ENCODE results near the gene OSCP1.
"Not testable (repeated sequence)": the region's sequence is repeated elsewhere in the genome, so short reads cannot be mapped to it uniquely, and the experiment has no call there.

The OSCP1 gene, protein sequence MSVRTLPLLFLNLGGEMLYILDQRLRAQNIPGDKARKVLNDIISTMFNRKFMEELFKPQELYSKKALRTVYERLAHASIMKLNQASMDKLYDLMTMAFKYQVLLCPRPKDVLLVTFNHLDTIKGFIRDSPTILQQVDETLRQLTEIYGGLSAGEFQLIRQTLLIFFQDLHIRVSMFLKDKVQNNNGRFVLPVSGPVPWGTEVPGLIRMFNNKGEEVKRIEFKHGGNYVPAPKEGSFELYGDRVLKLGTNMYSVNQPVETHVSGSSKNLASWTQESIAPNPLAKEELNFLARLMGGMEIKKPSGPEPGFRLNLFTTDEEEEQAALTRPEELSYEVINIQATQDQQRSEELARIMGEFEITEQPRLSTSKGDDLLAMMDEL

DNA sequence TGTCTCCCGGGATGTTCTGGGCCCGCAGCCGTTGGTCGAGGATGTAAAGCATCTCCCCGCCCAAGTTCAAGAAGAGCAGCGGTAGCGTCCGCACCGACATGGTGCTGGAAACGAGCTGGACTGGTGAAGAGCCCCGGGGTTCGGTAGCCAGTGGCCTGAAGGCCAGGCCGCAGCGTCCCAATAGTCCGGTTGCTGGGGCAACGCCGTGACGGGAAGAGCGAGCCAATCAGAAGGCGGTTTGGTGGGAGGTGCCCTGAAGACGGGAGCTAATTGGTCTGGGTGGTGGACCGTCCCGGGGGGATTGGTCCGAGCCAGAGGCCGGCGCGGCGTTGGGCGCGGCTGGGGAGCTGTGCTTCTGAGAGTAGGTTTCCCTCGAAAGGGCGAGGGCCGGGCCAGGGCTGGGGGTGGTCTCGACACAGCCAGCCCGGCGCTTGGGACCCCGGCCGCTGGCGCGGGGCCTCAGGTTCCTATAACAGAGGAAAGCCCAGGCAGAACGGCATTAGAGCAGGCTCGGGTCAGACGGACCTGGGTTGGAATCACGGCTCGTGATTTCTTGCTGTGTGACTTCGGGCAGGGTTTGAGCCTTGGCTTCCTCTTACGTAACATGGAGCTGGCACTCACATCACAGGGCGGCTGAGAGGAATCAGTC, at the start of gene OSCP1:
TSS of gene OSCP1 (minus strand) at position 182 of the 649 bp plus-strand sequence. CDS start at position 100, 82 bp downstream.
- peak; percentile 63 to 95 (median 91) for DNase-seq

DNA sequence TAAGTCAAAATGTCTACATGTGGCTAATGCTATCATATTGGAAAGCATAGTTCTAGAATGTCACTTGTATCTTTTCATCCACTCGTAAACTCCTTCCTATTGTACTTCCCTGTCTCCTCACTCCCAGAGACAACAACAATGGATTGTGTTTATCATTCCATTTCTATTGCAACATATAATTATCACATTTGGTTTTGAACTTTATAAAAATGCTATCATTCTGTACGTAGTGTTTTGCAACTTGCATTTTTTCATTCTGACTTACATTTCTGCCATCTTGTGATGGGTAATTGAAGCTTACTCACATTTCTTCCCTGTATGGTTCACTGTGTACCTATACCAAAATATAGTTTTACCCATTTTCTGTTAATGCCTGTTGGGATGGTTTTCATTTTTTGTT, 47.0 kb upstream of the OSCP1 start:
- no peak for DNase-seq

DNA sequence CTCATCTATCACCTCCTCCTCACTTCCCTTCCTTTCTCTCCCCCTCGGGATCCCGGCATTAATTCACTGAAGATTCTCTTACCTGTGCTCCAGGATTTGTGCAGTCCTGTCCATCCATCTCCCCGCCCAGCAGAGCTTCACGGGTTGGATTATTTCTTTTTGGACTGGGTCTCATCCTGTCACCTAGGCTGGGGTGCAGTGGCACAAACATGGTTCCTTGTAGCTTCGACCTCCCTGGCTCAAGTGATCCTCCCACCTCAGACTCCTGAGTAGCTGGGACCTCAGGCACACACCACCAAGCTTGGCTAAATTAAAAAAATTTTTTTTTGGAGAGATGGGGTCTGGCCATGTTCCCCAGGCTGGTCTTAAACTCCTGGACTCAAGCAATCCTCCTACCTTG, 44.7 kb upstream of the OSCP1 start:
- no peak for DNase-seq

DNA sequence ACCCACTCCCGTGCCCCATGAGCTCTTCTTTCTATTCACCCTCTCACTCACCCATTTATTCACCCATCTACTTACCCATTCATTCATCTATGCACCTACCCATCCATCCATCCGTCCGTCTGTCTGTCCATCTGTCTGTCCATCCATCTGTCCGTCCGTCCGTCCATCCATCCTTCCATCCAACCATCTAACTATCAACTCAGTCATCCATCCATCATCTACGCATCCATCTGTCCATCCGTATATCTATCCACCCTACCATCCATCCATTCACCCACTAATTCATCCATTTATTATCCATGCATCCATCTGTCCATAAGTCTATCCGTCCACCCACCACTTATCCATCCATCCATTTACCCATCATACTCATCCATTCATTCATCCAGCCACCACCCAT, 43.3 kb upstream of the OSCP1 start:
- DNase-seq = no peak

DNA sequence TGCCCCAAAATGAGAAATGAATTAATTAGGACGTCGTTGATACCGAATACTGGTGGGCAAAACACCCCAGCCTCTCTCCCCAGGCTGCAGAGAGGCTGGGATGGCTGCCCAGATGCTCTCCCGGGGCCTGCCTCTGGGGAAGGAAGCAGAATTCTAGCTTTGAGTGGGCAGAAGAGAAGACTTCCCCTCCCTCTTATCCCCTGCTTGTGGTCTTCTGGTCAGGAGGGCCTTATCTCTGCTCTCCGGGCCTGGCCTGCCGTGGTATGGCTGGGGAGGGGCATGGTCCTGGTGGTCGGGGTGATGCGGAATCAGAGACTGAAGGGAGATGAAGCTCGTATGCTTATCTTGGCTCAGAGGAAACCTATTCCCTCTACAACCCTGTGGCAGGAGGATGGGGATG, 42.2 kb upstream of the OSCP1 start:
- DNase-seq = no peak

DNA sequence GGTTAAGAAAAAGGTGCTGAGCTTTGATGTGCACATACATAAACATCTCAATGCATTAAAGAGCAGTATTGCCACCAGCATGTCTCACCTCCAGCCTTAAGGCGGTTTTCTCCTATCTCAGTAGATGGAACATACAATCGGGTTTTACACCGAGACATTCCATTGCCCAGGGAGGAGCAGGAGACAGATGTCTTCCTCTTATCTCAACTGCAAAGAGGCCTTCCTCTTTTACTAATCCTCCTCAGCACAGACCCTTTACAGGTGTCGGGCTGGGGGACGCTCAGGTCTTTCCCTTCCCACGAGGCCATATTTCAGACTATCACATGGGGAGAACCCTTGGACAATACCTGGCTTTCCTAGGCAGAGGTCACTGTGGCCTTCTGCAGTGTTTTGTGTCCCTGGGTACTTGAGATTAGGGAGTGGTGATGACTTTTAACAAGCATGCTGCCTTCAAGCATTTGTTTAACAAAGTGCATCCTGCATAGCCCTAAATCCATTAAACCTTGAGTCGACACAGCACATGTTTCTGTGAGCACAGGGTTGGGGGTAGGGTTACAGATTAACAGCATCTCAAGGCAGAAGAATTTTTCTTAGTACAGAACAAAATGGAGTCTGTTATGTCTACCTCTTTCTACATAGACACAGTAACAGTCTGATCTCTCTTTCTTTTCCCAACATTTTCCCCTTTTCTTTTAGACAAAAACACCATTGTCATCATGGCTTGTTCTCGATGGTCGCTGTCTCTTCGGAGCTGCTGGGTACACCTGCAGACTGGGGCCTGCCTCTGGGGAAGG, 39.2 kb upstream of the OSCP1 start:
- not testable (repeated sequence) for DNase-seq

DNA sequence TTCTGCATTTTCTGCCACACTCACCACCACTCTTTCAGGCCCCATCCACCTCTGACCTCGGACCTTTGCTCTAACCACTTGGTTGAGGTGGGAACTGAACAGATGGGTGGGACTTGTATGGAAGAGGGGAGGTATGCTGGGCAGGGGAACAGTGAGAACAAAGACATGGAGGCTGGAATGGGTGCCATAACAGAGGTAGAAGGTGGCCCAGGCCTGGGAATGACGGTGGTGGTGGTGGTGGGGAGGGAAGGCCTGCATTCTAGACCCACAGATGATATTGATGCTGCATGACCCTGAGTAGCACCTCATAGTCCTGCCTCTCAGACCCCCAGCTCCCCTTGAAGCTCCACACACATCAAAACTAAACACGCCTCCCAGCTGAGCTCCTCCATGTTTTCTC, 37.7 kb upstream of the OSCP1 start:
- no peak for DNase-seq

DNA sequence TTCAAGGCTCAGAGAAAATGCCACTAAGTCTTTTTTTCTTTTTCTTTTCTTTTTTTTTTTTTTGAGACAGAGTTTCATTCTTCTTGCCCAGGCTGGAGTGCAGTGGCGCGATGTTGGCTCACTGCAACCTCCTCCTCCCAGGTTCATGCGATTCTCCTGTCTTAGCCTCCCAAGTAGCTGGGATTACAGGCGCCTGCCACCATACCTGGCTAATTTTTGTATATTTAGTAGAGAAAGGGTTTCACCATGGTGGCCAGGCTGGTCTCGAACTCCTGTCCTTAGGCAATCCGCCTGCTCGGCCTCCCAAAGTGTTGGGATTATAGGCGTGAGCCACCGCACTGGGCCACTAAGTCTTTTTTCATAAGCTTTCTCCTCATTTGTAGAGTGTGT, 37.1 kb upstream of the OSCP1 start:
- not testable (repeated sequence) for DNase-seq

DNA sequence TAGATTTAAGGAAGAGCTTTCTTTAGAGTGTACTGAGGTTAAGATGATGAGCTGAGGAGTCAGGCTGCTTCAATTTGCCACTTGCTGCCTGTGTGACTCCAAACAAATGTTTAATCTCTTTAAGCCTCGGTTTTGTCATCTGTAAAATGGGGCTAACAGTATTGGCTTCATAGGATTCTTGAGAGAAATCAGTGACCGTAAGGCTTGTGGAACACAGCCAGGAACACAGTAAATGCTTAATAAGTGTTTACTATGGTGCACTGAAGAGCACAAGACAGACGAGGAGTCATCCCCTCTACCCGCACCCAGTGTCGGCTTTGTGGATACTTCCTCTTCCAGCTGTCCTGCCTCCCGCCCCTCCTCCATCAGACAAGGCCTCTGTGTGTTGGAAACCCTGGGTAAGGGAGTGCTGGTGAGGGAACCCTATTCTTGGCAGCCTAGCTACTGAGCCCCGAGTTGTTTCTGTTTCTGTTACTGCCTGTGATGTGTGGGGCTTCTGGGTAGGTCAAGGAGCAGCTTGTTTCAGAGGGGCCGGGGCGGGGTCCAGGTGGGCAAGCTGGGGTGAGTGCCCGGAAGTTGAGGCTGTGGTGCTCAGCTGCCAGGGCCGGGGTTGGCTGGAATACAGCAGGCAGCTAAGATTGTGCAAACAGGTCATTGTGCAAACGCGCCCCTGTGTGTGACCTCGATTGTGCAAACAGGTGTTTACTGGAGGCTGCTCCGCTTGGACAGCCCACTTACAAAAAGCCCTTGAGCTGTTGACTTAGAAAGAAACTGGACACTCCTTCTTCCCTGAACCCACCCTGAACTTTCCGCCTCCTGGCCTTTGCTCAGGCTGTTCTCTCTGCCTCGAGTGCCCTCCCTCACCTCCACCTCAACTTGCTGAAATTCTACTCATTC, 36.4 kb upstream of the OSCP1 start:
- peak in 9 of 14 donors; percentile 9 to 63 (median 48) for DNase-seq

DNA sequence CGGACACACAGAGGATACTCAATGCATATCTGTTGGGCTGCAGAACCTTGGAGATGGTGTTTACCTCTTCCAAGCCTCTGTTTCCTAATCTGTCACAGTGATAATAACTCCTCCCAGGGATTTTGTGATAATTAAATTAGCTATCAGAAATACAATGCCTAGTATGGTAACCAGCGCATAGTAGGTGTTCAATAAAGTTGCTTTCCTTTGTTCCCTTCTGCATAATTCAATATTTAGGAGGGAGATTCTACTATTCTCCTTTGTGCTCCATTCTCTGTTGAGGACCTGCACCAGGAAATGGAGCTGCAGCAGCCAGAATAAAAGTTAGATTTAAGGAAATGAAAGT, 35.8 kb upstream of the OSCP1 start:
- no peak for DNase-seq

DNA sequence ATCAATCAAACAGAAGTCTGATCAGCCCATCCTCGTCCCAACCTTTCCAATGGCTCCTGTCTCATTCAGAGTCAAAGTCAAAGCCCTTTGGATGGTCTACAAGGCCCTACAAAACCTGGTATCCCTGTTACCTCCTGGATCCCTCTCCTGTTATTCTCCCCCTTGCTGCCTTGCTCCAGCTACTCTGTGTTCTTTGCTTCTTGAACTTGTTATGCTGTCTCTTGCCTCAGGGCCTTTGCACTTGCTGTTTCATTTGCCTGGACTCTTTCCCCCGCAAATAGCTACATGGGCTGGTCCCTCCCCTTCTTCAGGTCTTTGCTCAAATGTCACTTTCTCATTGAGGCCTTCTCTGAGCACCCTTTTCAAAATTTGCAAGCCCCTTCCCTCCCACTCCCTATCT, 33.8 kb upstream of the OSCP1 start:
- no peak for DNase-seq

DNA sequence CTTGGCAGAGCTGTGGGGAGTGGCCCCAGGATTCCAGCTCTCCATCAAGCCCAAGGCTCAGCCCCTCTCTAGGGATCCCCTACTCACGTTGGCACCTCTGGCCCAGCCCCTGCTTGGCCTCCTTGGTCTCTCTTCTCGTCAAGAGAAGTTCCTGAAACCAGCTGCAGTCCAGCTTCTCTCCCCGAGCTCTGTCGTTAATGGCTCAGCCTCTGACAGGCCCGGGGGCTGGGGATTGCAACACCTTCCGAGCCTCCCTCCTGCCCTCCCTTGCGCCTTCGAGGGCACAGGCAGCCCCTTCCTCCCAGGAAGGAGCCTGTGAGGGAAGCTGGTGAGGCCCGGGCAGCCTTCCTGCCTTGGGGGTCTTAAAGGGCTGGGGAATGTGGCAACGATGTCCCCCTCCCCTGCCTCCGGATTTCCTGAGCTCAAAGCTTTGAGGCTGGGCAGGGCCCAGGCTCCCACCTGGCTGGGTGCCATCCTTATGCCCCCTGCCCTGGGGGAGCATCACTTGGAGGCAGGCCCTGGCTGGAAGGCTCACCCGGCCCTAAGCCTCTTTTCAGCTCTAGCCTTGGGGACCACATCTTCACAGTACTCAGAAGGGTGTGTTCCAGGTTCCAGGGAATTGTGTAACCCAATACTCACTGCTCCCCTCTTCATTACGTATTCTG, 32.6 kb upstream of the OSCP1 start, which contains the start of gene CSF3R:
TSS of gene CSF3R (minus strand) at position 190 of the 665 bp plus-strand sequence. CDS start 3,417 bp downstream, outside the sequence.
- peak in 4 of 14 donors; percentile 7 to 23 (median 10) for DNase-seq

DNA sequence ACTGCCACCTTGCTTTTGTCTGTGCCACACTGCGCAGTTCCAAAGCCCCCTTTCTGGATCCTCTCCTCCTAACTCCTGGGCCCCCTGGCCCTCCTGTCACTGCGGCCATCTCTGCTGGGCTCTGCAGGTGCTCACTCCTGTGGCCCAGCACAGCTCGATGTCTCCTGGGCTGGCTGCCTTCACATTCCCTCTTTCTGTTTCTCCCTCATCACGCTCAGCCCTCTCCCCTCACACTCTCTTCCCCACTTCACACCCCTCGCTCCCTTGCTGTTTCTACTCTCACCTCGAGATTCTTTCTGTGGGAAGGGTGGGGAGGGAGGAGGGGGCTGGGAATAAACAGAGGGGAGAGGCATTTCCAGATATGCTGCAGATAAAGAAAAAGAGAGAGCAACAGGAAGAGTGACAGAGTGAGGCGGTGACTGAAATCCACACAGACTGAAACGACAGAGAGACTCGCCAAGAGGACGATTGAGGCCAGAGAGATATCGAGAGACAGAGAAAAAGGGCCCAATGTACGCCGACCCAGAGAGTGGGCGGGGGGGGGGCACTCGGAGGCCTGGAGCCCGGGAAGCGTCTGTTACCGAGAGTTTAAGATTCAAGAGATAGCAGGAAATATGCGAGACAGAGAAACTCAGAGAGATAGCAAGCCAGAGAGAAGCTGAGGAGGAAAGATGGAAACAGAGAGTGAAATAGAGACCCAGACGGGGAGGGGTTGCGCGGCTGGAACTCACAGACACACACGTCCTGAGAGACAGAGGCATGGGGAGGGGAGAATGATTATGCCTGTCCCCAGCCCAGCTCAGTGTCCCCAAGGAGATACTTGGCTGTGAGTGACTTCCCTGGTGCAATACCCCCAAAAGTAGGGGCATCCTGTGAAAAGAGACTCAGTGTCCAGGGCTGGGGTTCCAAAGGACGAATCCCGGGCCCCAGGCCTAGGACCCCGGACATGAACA, 31.8 kb upstream of the OSCP1 start:
- DNase-seq = no peak

DNA sequence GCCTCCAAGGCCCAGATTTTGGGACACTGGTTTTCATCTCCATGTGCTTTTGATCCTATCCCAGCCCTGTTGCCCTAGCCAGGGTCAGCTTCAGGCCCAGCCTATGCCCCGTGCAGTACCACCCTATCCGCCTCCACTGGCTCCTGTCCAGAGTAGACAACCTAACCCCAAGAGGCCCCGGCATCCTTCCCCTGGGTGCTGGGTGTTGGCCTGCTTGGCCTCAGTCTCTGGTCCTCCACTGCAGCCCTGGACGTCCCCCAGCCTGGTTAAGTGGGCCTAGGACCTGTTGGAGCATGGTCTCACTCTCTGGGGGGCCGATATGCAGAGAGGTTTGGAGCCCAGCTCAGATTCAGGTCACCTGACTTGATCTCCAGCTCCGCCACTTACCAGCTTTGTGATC, 30.8 kb upstream of the OSCP1 start:
- no peak for DNase-seq

DNA sequence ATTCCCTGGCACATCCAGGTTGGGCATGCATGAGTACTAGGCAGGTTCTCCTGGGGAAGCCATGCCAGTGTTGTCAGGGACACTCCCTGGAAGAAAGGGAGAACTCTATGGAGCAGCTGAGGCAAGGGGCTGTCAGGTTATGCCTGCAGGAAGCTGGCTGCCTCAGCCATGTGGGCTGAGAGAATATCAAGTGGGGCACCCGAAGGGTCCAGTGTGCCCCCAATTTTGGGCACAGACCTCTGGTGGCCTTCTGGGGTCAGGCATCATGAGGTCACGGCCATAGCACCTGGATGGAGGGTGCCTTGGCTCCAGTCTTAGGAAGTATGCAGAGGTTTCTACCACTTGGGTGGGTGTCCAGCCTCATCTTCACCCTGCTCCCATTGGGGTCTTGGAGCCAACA, 29.9 kb upstream of the OSCP1 start:
- no peak for DNase-seq

DNA sequence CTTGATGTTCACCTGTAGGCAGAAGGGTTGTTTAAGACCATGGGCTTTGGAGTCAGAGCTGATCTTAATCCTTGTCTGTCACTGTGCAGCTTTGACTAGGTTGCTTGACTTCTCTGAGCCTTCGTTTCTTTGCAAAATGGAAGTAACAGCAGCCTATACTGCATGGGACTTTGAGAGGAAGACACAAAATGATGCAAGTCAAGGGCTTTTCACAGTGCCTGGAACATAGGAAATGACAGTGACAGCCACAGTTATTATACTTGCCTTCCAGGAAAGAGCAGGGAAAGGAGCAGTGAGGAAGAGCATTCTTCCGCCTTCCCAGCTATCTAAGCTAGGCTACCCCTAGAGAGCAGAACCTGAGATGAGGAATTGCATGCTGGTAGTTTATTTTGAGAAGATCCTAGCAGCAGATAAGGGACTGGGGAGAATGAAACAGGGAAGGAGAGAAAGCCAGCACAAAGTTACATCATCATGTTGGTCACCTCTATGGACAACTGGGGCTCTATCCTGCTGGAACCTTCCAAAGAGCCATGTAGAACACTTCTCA, 29.3 kb upstream of the OSCP1 start:
- no peak for DNase-seq

DNA sequence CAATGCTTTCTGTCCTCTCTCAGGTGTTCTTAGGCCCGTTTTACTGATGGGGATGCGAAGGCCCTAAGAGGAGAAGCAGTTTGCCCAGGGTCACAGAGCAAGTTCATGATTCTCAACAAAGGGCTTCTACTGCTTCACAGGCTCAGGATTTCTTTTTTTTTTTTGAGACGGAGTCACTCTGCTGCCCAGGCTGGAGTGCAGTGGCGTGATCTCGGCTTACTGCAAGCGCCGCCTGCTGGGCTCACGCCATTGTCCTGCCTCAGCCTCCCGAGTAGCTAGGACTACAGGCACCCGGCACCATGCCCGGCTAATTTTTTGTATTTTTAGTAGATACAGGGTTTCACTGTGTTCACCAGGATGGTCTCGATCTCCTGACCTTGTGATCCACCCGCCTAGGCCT, 27.4 kb upstream of the OSCP1 start:
- not testable (repeated sequence) for DNase-seq

DNA sequence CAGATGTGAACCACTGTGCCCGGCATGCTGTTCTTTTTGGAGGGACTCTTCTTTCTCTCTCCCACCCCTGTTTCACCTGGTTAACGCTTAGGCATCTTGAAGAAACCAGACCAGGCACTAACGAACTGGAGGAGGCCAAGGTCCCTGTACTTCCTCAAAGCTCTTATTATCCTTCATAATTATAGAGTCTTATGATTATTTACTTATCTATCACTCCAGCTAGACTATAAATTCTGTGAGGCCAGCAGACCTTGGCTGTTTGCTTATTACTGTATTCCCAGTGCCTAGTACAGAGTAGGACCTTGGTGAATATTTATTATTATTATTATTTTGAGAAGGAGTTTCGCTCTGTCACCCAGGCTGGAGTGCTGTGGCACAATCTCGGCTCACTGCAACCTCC, 26.7 kb upstream of the OSCP1 start:
- no peak for DNase-seq

DNA sequence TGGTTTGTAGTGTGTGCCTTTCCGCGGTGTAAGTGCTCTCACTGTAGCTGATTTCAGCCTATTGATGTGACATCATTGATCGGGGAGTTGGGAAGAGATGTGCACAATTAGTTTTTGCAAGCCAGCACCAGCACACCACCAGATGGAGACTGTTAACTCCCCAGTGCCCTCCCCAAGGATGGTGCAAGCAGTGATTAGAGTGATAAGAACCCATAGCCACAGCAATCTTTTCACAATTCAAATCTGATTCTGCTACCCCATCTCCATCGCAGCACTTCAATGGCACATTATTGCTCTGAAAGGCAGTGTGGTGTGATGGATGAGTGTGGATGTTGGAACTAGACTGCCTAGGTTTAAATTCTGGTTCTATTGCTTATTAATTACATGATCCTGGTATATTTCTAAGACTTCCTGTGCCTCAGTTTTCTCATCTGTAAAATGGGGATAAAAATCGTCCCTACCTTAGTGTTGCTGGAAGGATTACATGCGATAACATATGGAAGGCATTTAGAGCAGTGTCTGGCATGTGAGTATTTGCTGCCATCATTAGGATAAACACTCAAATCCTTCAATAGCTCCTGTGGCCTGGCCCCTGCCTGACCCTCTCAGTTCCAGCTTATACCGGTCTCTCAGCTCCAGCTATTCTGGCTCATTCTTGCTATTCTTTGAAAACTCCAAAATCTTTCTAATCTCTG, 25.8 kb upstream of the OSCP1 start:
- DNase-seq = no peak
